ENCODE measurements around the gene SPIRE1. TPM values are rescaled to one million over a fixed set of nuclear protein-coding genes. Genes with fewer than 3 reads are reported as not detected.
A peak's percentile ranks its signal among the peaks of the same experiment; 100 is the strongest.

Gene SPIRE1
- total RNA-seq, 1 experiment from 2014 or later = 16.6 TPM

GRCh38 chr18:12406371-12407111 lies 251.4 kb downstream of the SPIRE1 start:
- H3K79me1 ChIP-seq (ENCODE audit: insufficient read depth, low read depth, low read length, poor library complexity, severe bottlenecking) = no peaks in the 10 kb centered on the region
- H4K20me1 ChIP-seq (ENCODE audit: control insufficient read depth, insufficient read depth, insufficient read length) = no peaks in the 10 kb centered on the region
- H3K23me2 ChIP-seq (ENCODE audit: insufficient read length, low read depth, low read length, poor library complexity, severe bottlenecking) = peaks cover 8% of the 10 kb centered on the region
- H3K36me3 Mint-ChIP-seq (ENCODE audit: insufficient read depth in 1 of 3, low read depth in 3 of 3) = peaks cover 0 to 3% (median 2%) of the 10 kb centered on the region in 3 experiments; a peak in 3 of 7 replicates
- no peak overlapping the region for H3T11ph ChIP-seq (ENCODE audit: low read length)
- no peak overlapping the region for H4K8ac ChIP-seq (replicated peaks; ENCODE audit: insufficient read length, low read depth, low read length)
- H2BK12ac ChIP-seq (ENCODE audit: insufficient read length, low read depth, low read length) = no peak overlapping the region
- no peak overlapping the region for H3K23ac ChIP-seq (ENCODE audit: insufficient read length, low read depth, low read length)
- H2BK20ac ChIP-seq (ENCODE audit: low read depth, low read length, poor library complexity, severe bottlenecking) = no peak overlapping the region
- no peak for DNase-seq
- no peak overlapping the region for H3K9ac ChIP-seq (ENCODE audit: extremely low read depth, insufficient read length, low read length)
- no peak overlapping the region for H3K14ac ChIP-seq (ENCODE audit: insufficient read depth, low read length)
- no peaks in the 10 kb centered on the region for H3K79me2 ChIP-seq (ENCODE audit: insufficient read depth, low read length)
- H2BK15ac ChIP-seq (ENCODE audit: low read depth, low read length) = no peak overlapping the region
- H3K27me3 Mint-ChIP-seq (ENCODE audit: low read depth) = peaks cover 55% of the 10 kb centered on the region
- H2AK5ac ChIP-seq (ENCODE audit: insufficient read length, low read length) = no peak overlapping the region
- H3K18ac ChIP-seq (ENCODE audit: insufficient read length, low read depth, low read length) = no peak overlapping the region
- H2AFZ ChIP-seq (ENCODE audit: low read length) = no peak overlapping the region
- no peaks in the 10 kb centered on the region; the same call in 1 of the 2 replicates for H3K4me1 ChIP-seq (ENCODE audit: insufficient read depth, low read length)
- H2BK5ac ChIP-seq (ENCODE audit: insufficient read length, low read length) = no peak overlapping the region
- no peak for TF ChIP-seq CTCF (conservative IDR thresholded peaks at IDR 0.05)
- peak overlapping the region in 1 of 2 experiments; percentile 48; a peak in 2 of 5 replicates for H3K4me3 Mint-ChIP-seq
- H3K4me2 ChIP-seq (ENCODE audit: insufficient read depth, insufficient read length, low read length) = no peak overlapping the region
- H4K5ac ChIP-seq (ENCODE audit: insufficient read length, low read depth, low read length) = no peak overlapping the region
- H3K4me1 Mint-ChIP-seq = peaks cover 26 to 30% of the 10 kb centered on the region in 2 experiments
- peaks cover 3% of the 10 kb centered on the region in 2 experiments; a peak in 3 of 5 replicates for H3K9me3 Mint-ChIP-seq
- no peak overlapping the region for H3K27ac ChIP-seq (ENCODE audit: insufficient read length, low read depth, low read length)
- WGBS (ENCODE audit: extremely low coverage, insufficient read length, low lambda C conversion rate) = no CpG with 5 or more reads among the region's 19 CpGs
- H2BK120ac ChIP-seq (ENCODE audit: low read depth, low read length, poor library complexity, severe bottlenecking) = no peak overlapping the region
- H3K9me3 ChIP-seq (ENCODE audit: control insufficient read depth, low read depth, low read length) = no peaks in the 10 kb centered on the region
- H3K56ac ChIP-seq (ENCODE audit: insufficient read length, low read depth, low read length) = no peak overlapping the region
- peaks cover 3% of the 10 kb centered on the region; the same call in 1 of the 2 replicates for H3K27me3 ChIP-seq (ENCODE audit: insufficient read depth, low read length)
- no peak overlapping the region for H4K91ac ChIP-seq (ENCODE audit: insufficient read length, low read depth, low read length)
- H3K27ac Mint-ChIP-seq = no peak overlapping the region
- H3K4ac ChIP-seq (ENCODE audit: low read depth, low read length) = no peak overlapping the region

All from H9 (cell line).